Calu3 (cell line): ENCODE data around the gene PHC2. TPM values are rescaled to one million over a fixed set of nuclear protein-coding genes. Genes with fewer than 3 reads are reported as not detected.

Experiments
- BruUV-seq: library from RNA; stranded (reverse); fragments of 400-500 nt; replicated peaks from 2 replicates; lab custom pipeline; 2021; lab: Mats Ljungman, UMichigan
- CTCF ChIA-PET: fragments of 300-600 bp; sonication (Branson Sonifier 250); formaldehyde crosslinking; loops from one replicate; lab custom pipeline; 2022; ENCODE audit warnings: antibody characterized with exemption; lab: Charles Lee
- DNase-seq: peaks from one replicate; pipeline ENCODE4 v3.0.0; 2022
- H3K27ac Mint-ChIP-seq: one replicate; pipeline ENCODE4 v1.8.0; 2022; ENCODE audit warnings: mixed read lengths; ENCODE audit not compliant: unreplicated experiment
- H3K27me3 Mint-ChIP-seq: one replicate; pipeline ENCODE4 v1.8.0; 2022; ENCODE audit warnings: mixed read lengths; ENCODE audit not compliant: unreplicated experiment
- H3K36me3 Mint-ChIP-seq: one replicate; pipeline ENCODE4 v1.8.0; 2022; ENCODE audit warnings: mild to moderate bottlenecking, moderate library complexity, mixed read lengths; ENCODE audit not compliant: insufficient read depth, unreplicated experiment
- H3K4me1 Mint-ChIP-seq: one replicate; pipeline ENCODE4 v1.8.0; 2022; ENCODE audit warnings: mild to moderate bottlenecking, low read depth, mixed read lengths; ENCODE audit not compliant: unreplicated experiment
- H3K4me3 Mint-ChIP-seq: one replicate; pipeline ENCODE4 v1.8.0; 2022; ENCODE audit warnings: mild to moderate bottlenecking, low read depth, moderate library complexity, mixed read lengths; ENCODE audit not compliant: unreplicated experiment
- H3K9me3 Mint-ChIP-seq: one replicate; pipeline ENCODE4 v1.8.0; 2022; ENCODE audit warnings: low read depth, mixed read lengths; ENCODE audit not compliant: unreplicated experiment
- CTCF ChIP-seq: fragments of 200-600 bp; IDR thresholded peaks from one replicate; pipeline ENCODE4 v1.8.0; 2022; ENCODE audit warnings: antibody characterized with exemption; ENCODE audit not compliant: unreplicated experiment
- intact Hi-C: fragments of 100-400 bp; cut with micrococcal nuclease; formaldehyde crosslinking; loops from one replicate; pipeline ENCODE4 v1.10.0; 2022; ENCODE audit not compliant: unreplicated experiment
- total RNA-seq: library from RNA; stranded (reverse); gene quantifications from 2 replicates; pipeline ENCODE4 v1.2.3, GENCODE V29; 2022

The PHC2 gene
- total RNA-seq, 1 experiment from 2014 or later, result 59.5 TPM

GRCh38 chr1:33359931-33360330 is 71.0 kb downstream of the PHC2 start:
- DNase-seq, result no peak
- H3K4me3 Mint-ChIP-seq, result no peak overlapping the region
- H3K27ac Mint-ChIP-seq, result no peak overlapping the region
- no peak for TF ChIP-seq CTCF
- no peaks in the 10 kb centered on the region for H3K9me3 Mint-ChIP-seq
- CTCF ChIA-PET, result interaction anchor here (0.6 kb wide), 1 partner anchor 300 kb away, joined by 3 read pairs; no protein-coding TSS in a partner anchor
- no TSS peak for BruUV-seq
- no peaks in the 10 kb centered on the region for H3K36me3 Mint-ChIP-seq
- H3K27me3 Mint-ChIP-seq, result no peaks in the 10 kb centered on the region
- H3K4me1 Mint-ChIP-seq, result peaks cover 9% of the 10 kb centered on the region
- intact Hi-C loops, result no loop called here

GRCh38 chr1:33358795-33359503 is 71.9 kb downstream of the PHC2 start:
- TF ChIP-seq CTCF, result no peak
- no peak for DNase-seq
- H3K36me3 Mint-ChIP-seq, result no peaks in the 10 kb centered on the region
- H3K27me3 Mint-ChIP-seq, result no peaks in the 10 kb centered on the region
- intact Hi-C loops, result no loop called here
- no peak overlapping the region for H3K4me3 Mint-ChIP-seq
- peaks cover 9% of the 10 kb centered on the region for H3K4me1 Mint-ChIP-seq
- no peak overlapping the region for H3K27ac Mint-ChIP-seq
- no TSS peak for BruUV-seq
- no peaks in the 10 kb centered on the region for H3K9me3 Mint-ChIP-seq
- CTCF ChIA-PET, result interaction anchor here (0.5 kb wide), 1 partner anchor 178 kb away, joined by 9 read pairs; no protein-coding TSS in a partner anchor

GRCh38 chr1:33358114-33358794 is 72.6 kb downstream of the PHC2 start:
- CTCF ChIA-PET, result interaction anchor here (0.5 kb wide), 1 partner anchor 177 kb away, joined by 9 read pairs; no protein-coding TSS in a partner anchor
- H3K36me3 Mint-ChIP-seq, result no peaks in the 10 kb centered on the region
- intact Hi-C loops, result no loop called here
- no peak overlapping the region for H3K27ac Mint-ChIP-seq
- DNase-seq, result no peak
- H3K4me1 Mint-ChIP-seq, result peaks cover 15% of the 10 kb centered on the region
- H3K27me3 Mint-ChIP-seq, result no peaks in the 10 kb centered on the region
- no peaks in the 10 kb centered on the region for H3K9me3 Mint-ChIP-seq
- no peak overlapping the region for H3K4me3 Mint-ChIP-seq
- BruUV-seq, result no TSS peak
- TF ChIP-seq CTCF, result no peak

GRCh38 chr1:33357099-33357498 is 73.8 kb downstream of the PHC2 start:
- BruUV-seq, result no TSS peak
- Mint-ChIP-seq H3K27me3 (no peaks in the 10 kb centered on the region), H3K9me3 (no peaks in the 10 kb centered on the region), H3K36me3 (no peaks in the 10 kb centered on the region), H3K27ac (no peak overlapping the region), H3K4me1 (peaks cover 19% of the 10 kb centered on the region), H3K4me3 (no peak overlapping the region)
- no peak for DNase-seq
- CTCF ChIA-PET, result no interaction called here
- intact Hi-C loops, result no loop called here
- no peak for TF ChIP-seq CTCF
